ENCODE data around the gene TMCC1.
"Not testable (repeated sequence)": the region's sequence is repeated elsewhere in the genome, so short reads cannot be mapped to it uniquely, and the experiment has no call there.

Gene TMCC1

DNA sequence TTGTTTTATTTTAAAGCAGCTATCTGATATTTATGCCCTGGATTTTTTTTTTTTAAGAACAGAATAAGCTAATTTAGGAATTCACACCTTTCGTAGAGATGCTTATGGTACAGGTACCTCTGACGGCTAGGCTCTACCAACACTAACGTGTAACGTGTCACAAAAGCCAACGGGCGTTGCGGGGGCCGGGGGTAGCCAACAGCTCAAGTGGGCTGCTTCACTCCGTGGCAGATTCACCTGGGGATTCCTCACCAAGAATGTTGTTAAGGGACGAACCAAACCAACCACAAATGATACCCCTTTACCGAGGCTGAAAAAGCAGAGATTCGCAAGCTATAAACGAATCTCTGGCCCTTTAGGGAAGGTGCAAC lies 1.0 kb downstream of the TMCC1 start:
- no peak for DNase-seq

DNA sequence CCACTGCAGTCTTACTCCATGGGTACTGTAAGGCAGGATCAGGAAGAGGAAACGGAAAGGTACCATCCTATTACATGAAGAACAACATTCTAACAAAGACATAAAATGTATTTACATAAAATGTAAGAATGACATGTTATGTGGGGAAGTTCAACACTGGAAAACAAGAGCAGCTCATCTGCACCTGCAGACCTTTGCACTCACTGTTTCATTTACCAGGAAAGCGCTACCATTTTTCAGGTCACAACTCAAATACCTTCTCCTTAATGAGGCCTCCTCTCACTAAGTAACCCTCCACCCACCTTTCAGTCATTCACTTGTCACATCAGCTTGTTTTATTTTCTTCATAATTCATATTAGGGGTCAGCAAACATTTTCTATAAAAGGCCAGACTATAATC lies 2.6 kb downstream of the TMCC1 start:
- no peak for DNase-seq

GRCh38 chr3:129890125-129890524 lies 3.4 kb downstream of the TMCC1 start:
- DNase-seq = no peak

- DNase-seq = no peak
Observed at GRCh38 chr3:129888771-129889170, 4.7 kb downstream of the TMCC1 start.

DNA sequence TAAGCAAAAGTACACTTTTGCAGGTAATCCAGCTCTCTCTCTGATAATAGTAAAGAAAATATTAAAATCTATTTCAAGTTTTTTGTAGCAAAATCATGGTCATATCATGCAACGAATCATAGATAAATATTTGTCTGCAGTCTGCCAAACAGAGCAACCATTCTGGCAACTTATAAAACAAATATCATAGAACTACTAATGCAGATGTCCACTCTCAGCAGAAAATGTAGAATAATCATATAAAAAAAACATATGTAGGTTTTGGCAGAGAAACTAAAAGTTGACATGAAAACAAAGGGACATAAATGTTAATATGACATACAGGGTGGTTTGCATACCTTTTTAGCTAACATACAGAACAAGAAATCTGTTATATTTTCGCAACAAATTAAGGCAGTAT lies 12.2 kb downstream of the TMCC1 start:
- no peak for DNase-seq

GRCh38 chr3:129878355-129878754 lies 15.2 kb downstream of the TMCC1 start:
- DNase-seq = no peak

GRCh38 chr3:129874479-129874878 lies 19.0 kb downstream of the TMCC1 start:
- DNase-seq = not testable (repeated sequence)

DNA sequence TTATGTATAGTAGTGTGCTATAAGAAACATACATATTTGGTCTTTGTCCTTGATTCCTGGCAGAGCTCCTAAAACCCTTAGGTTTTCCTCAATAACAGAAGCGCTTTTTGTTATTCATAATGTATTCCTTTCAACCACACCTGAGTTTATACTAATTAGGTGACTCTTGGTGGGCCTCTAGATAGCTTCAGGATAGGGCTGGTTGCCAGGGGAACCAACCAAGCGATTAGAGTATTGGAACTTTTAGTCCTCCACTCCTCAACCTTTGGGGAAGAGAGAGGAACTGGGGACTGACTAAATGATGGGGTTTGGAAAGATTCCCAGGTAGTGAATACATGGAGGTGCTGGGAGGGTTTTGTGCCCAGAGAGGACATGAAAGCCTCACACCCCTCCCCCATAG lies 24.6 kb downstream of the TMCC1 start:
- DNase-seq = no peak

GRCh38 chr3:129867506-129868124 lies 25.9 kb downstream of the TMCC1 start:
- DNase-seq = no peak

DNA sequence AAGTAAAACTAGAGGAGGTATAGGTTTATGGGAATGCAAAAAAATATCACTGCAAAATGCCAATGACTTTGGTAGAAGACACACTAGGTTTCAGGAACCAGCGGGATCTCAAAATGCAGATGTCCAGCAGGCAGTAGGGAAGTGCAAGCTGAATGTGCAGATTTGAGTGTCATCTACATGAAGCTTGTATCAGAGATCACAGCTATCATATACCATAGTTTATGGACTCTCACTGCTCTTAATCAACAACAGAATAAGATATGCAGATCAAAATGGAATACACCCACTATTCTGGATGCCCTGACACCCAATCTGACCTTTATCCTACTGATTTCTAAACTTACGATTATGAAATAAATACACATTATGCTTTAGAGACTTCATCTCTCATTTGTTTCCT lies 27.7 kb downstream of the TMCC1 start:
- no peak for DNase-seq

DNA sequence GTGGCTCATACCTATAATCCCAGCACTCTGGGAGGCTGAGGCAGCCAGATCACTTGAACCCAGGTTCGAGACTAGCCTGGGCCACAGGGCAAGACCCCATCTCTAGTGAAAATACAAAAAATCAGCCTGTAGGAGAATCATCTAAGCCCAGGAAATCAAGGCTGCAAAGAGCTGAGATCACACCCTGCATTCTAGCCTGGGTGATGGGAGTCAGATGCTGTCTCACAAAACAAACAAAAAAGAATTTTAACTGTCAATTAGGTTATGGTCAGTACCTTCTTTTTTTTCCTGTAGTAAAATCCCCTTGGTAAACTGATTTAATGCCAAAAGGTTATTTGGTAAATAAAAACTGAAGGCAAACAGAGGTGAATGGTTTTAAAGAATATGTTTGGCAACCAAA lies 29.0 kb downstream of the TMCC1 start:
- no peak for DNase-seq

GRCh38 chr3:129859272-129859671 lies 34.2 kb downstream of the TMCC1 start:
- no peak for DNase-seq

- no peak for DNase-seq
Observed at GRCh38 chr3:129857899-129858298, 35.6 kb downstream of the TMCC1 start.

DNA sequence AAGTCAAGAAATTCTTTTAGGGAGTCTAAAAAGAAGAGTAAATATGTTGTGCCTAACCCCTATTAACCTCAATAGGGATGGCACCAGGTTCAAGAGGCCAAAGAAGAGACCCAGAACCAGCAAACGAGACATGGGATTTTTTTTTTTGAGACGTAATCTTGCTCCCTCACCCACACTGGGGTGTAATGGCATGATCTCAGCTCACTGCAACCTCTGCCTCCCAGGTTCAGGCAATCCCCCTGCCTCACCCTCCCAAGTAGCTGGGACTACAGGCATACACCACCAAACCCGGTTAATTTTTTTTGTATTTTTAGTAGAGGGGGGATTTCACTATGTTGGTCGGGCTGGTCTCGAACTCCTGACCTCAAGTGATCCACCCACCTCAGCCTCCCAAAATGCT lies 36.7 kb downstream of the TMCC1 start:
- not testable (repeated sequence) for DNase-seq

DNA sequence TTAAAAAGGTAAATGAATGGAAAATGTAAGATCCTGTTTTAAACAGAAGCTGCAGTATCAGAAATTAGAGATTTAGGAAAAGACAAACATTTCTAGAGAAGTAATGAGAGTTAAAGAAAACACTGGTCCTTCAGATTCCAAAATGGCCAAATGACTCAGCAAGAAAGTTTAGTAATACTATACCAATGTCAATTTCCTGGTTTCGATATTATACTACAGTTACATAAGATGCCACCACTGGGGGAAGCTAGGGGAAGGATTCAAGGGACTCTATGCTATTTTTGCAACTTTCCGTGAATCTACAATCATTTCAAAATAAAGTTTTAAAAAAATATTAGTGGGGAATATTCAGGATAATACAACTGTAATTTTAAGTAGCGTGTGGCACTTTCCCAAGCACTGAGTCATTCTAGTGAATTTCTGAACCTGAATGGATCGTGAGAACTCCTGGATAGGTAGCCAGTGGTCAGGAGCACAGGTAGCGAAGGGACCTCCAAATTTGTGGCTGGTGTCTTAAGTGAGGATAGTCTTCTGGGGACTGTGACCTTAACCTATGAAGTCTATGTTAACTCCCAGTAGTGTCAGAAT lies 37.6 kb downstream of the TMCC1 start:
- DNase-seq = no peak

DNA sequence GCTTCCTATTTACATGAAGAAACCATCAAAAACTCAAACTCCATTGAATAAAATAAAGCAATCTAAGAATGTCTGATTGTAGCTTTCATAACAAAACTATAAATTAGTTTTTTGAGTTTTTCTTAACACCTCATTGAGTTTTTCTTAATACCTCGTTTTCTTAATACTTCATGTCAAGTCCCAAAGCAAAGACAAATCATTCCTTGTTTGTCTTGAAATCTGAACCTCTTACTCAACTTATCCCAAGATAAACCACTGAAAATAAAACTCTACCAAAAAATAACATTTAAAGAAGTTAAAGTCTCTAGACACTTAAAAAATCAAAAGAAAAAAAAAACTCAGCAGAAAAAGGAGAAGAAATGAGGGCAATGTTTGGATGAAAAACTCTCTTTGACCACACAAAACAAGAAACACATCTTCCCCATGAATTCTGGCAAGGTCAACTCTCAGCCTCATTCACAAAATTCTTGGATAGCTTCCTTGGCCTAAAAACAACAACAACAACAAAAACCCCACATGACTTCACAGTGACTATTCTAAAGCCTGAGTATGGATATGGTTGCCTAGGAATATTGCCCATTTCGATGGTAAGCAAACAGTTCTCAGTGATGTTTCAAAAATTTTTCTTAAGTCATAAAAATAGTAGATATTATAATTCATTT lies 38.2 kb downstream of the TMCC1 start:
- DNase-seq = no peak

- DNase-seq = no peak
Observed at GRCh38 chr3:129854460-129854859, 39.1 kb downstream of the TMCC1 start.

DNA sequence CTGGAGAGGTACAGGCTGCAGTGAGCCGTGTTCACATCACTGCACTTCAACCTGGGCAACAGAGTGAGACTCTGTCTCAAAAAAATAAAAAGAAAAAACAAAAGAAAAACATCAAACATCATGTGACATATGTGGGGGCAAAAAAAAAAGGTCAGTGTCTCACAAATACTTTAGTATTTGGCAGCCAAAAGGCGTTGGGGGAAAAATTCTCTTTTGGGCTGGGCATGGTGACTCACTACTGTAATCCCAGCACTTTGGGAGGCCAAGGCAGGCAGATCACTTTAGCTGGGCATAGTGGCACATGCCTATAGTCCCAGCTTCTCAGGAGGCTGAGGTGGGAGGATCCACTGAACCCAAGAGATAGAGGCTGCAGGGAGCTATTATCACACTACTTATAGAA lies 47.6 kb downstream of the TMCC1 start:
- DNase-seq = no peak

- no peak for DNase-seq
Observed at GRCh38 chr3:129840707-129841360, 52.7 kb downstream of the TMCC1 start.

GRCh38 chr3:129838086-129838485 lies 55.4 kb downstream of the TMCC1 start:
- DNase-seq = no peak

DNA sequence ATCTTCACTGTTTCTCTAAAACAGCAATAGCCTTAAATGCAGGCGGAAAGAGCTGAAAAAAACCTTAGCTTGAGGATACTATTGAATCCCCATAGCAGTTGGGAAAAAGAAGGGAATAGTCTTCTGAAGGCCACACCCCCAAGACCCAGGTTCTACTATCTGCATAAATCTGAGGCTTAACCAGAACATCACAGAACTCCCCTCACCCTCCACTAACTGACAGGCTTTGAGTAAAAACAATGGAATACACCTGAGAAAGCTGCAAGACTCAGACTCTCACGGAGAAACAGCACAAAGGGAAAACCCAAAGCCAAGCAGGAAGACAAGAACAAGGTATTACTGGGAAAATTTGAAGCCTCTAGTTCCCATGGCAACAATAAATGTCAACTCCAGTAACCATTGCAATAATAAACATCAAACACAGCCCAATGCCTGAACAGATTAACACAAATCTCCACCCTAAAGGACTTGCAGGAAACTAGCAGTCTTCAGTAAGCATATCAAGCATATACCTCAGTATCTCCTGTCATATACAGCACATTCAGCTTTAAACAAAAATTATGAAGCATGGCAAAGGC lies 56.4 kb downstream of the TMCC1 start:
- DNase-seq = no peak

GRCh38 chr3:129836381-129837064 lies 57.0 kb downstream of the TMCC1 start:
- DNase-seq = no peak

- no peak for DNase-seq
Observed at GRCh38 chr3:129835198-129835597, 58.3 kb downstream of the TMCC1 start.

Measured in NCI-H187 treated with DMSO at 0.1 percent for 48 hours (cell line).